CD4-positive, alpha-beta T cell (primary cell): ENCODE measurements around the gene MYO1D. TPM values are rescaled to one million over a fixed set of nuclear protein-coding genes. Genes with fewer than 3 reads are reported as not detected.

ENCODE experiments used
- ATAC-seq: fragments of 200-7000 bp; cut with Tn5 transposase; one replicate; pipeline ENCODE4 v1.10.0; 2022; ENCODE audit warnings: mild to moderate bottlenecking; ENCODE audit not compliant: poor library complexity
- CTCF ChIA-PET: fragments of 350-600 bp; sonication (Branson Sonifier 250); formaldehyde crosslinking; loops from one replicate; lab custom pipeline; 2021; ENCODE audit warnings: antibody characterized with exemption, inconsistent platforms; lab: Charles Lee
- POLR2A ChIA-PET: fragments of 350-600 bp; sonication (Branson Sonifier 250); formaldehyde crosslinking; loops from one replicate; lab custom pipeline; 2021; ENCODE audit warnings: antibody characterized with exemption, inconsistent platforms; lab: Charles Lee
- DNase-seq, 14 experiments: peaks; one replicate each; pipeline ENCODE4 v3.0.0-alpha.2; 2013 to 2020; ENCODE audit warnings: mixed read lengths in 2 of 14
- H3K27ac ChIP-seq, 2 donors: one replicate each; pipeline versions ENCODE4 v1.5.1 to v1.7.0; 2013; ENCODE audit warnings: low read length in 2 of 2, low read depth in 1 of 2, mild to moderate bottlenecking in 1 of 2
- H3K27me3 ChIP-seq, 2 experiments: 1 replicate in 1 of 2; 2 replicates in 1 of 2; pipeline versions ENCODE4 v1.6.1 to v1.7.0; 2013; ENCODE audit warnings: low read length in 2 of 2, control low read depth in 1 of 2, mild to moderate bottlenecking in 1 of 2, moderate library complexity in 1 of 2; ENCODE audit not compliant: insufficient read depth in 2 of 2, control insufficient read depth in 1 of 2
- H3K36me3 ChIP-seq: one replicate; pipeline ENCODE4 v1.6.1; 2013; ENCODE audit warnings: low read length, control low read depth; ENCODE audit not compliant: insufficient read depth
- H3K4me1 ChIP-seq: one replicate; pipeline ENCODE4 v1.6.1; 2013; ENCODE audit warnings: low read length, control low read depth; ENCODE audit not compliant: insufficient read depth
- H3K4me3 ChIP-seq: one replicate; pipeline ENCODE4 v1.5.1; 2013; ENCODE audit warnings: mild to moderate bottlenecking, low read length, moderate library complexity
- H3K9me3 ChIP-seq, 2 experiments: 1 replicate in 1 of 2; 2 replicates in 1 of 2; pipeline versions ENCODE4 v1.6.1 to v1.7.0; 2013; ENCODE audit warnings: low read length in 2 of 2, mild to moderate bottlenecking in 2 of 2, control low read depth in 1 of 2, moderate library complexity in 1 of 2; ENCODE audit not compliant: control insufficient read depth in 1 of 2, insufficient read depth in 1 of 2
- H3K27ac Mint-ChIP-seq: one replicate; pipeline ENCODE4 v1.8.0; 2020; ENCODE audit warnings: mixed read lengths
- H3K27me3 Mint-ChIP-seq: one replicate; pipeline ENCODE4 v1.8.0; 2021; ENCODE audit warnings: mixed read lengths
- H3K36me3 Mint-ChIP-seq: one replicate; pipeline ENCODE4 v1.8.0; 2021; ENCODE audit warnings: low read depth, mixed read lengths
- H3K4me1 Mint-ChIP-seq: one replicate; pipeline ENCODE4 v1.8.0; 2021; ENCODE audit warnings: low read depth, mixed read lengths
- H3K4me3 Mint-ChIP-seq: one replicate; pipeline ENCODE4 v1.8.0; 2020; ENCODE audit warnings: mild to moderate bottlenecking, mixed read lengths
- H3K9me3 Mint-ChIP-seq: one replicate; pipeline ENCODE4 v1.8.0; 2020; ENCODE audit warnings: mixed read lengths
- intact Hi-C, 2 experiments: fragments of 100-400 bp; cut with DNase I in 1 of 2; cut with micrococcal nuclease in 1 of 2; formaldehyde crosslinking; loops; one replicate each; pipeline versions ENCODE4 v1.15.1 to v1.9.0; 2023 to 2025; cut with DNase I, micrococcal nuclease
- total RNA-seq, 174 experiments: library from RNA in 2 of 174; stranded (reverse) in 2 of 174; gene quantifications; one replicate each; pipeline ENCODE4 v1.2.3 and lab custom pipeline; 2021 to 2026
- TF ChIP-seq, protein P1 (sequence below): fragments of 200-600 bp; IDR thresholded peaks from one replicate; pipeline ENCODE4 v1.8.0; 2022; ENCODE audit warnings: antibody characterized with exemption, mild to moderate bottlenecking

The MYO1D gene
- total RNA-seq, 2 experiments from 2014 or later, result 5.8 to 6.4 TPM

DNA sequence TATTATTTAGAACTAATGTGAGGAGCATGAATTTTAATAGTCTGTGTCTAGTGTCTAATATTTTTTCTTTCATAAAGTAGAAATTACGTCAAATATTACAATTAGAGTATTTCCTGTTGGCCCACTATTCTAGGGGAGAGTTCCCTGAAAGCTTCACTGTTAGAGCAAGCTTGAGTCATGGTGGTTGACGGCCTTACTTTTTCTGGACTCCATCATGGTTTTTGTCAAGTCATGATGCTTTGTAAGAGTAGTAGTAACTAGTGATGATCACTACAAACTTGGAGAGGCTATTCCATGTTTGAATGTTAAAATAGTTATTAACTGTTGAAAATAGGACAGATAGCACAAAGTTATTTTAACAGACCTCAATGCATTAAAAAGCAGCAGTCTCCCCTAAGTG, 431.0 kb downstream of the MYO1D start:
- no peaks in the 10 kb centered on the region for H3K9me3 Mint-ChIP-seq
- H3K4me3 Mint-ChIP-seq, result peak overlapping the region; percentile 90
- H3K27ac ChIP-seq, result no peak overlapping the region
- CTCF ChIA-PET, result interaction anchor here (3.1 kb wide), 1 partner anchor 40 kb away, joined by 21 read pairs; the partner anchor contains the start of gene CDK5R1
- DNase-seq, result peak in 2 of 14 experiments; percentile 18 to 35
- H3K4me1 Mint-ChIP-seq, result peaks cover 45% of the 10 kb centered on the region
- peak overlapping the region; percentile 92 for H3K4me3 ChIP-seq
- peak overlapping the region; percentile 18 for H3K27ac Mint-ChIP-seq
- H3K4me1 ChIP-seq, result peaks cover 17% of the 10 kb centered on the region
- no peaks in the 10 kb centered on the region for H3K27me3 ChIP-seq
- H3K36me3 ChIP-seq, result peaks cover 31% of the 10 kb centered on the region
- intact Hi-C loops, result loop anchor here in 1 of 2 experiments (5.0 to 10.0 kb wide), 2 partner anchors 431 to 511 kb away; partner anchors contain the start of genes MYO1D and SUZ12
- TF ChIP-seq, protein P1, sequence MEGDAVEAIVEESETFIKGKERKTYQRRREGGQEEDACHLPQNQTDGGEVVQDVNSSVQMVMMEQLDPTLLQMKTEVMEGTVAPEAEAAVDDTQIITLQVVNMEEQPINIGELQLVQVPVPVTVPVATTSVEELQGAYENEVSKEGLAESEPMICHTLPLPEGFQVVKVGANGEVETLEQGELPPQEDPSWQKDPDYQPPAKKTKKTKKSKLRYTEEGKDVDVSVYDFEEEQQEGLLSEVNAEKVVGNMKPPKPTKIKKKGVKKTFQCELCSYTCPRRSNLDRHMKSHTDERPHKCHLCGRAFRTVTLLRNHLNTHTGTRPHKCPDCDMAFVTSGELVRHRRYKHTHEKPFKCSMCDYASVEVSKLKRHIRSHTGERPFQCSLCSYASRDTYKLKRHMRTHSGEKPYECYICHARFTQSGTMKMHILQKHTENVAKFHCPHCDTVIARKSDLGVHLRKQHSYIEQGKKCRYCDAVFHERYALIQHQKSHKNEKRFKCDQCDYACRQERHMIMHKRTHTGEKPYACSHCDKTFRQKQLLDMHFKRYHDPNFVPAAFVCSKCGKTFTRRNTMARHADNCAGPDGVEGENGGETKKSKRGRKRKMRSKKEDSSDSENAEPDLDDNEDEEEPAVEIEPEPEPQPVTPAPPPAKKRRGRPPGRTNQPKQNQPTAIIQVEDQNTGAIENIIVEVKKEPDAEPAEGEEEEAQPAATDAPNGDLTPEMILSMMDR, result no peak
- H3K36me3 Mint-ChIP-seq, result peaks cover 57% of the 10 kb centered on the region
- no peak for ATAC-seq
- POLR2A ChIA-PET, result interaction anchor here (2.2 kb wide), 1 partner anchor 40 kb away, joined by 21 read pairs; the partner anchor contains the start of gene CDK5R1
- H3K27me3 Mint-ChIP-seq, result no peaks in the 10 kb centered on the region
- H3K9me3 ChIP-seq, result no peaks in the 10 kb centered on the region

DNA sequence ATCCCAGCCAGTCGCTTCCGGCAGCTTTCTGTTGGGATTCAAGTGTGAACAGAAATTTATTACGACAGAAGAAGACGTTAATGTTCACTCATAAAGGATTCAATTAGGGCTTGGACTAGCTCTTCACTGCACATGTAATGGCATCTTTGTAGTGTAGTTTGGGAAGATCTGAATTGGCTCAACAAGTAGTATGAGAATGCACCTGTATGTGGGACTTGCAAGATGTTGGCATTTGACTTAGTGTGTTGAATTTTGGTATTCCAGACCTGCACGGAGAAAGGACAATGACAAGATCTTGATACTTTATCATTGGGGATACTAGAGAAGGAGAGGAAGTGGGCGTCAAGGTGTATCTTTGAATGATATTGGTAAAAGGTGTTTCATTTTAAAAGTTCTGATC, 431.4 kb downstream of the MYO1D start:
- peaks cover 40% of the 10 kb centered on the region for H3K4me1 Mint-ChIP-seq
- peak overlapping the region; percentile 18 for H3K27ac Mint-ChIP-seq
- ChIA-PET POLR2A (interaction anchor here (1.4 to 2.2 kb wide), 3 partner anchors 8 to 105 kb away, joined by 6 to 21 read pairs (median 10); partner anchors contain the start of gene CDK5R1), CTCF (interaction anchor here (1.7 to 3.1 kb wide), 3 partner anchors 18 to 94 kb away, joined by 5 to 37 read pairs (median 21); partner anchors contain the start of gene CDK5R1)
- Histone ChIP-seq H3K4me1 (peaks cover 17% of the 10 kb centered on the region), H3K9me3 (no peaks in the 10 kb centered on the region), H3K4me3 (peak overlapping the region; percentile 92), H3K27me3 (no peaks in the 10 kb centered on the region), H3K27ac (no peak overlapping the region), H3K36me3 (peaks cover 28% of the 10 kb centered on the region)
- TF ChIP-seq, protein P1, result no peak
- ATAC-seq (no peak), DNase-seq (no peak)
- intact Hi-C loops, result loop anchor here in 1 of 2 experiments (5.0 to 10.0 kb wide), 2 partner anchors 432 to 511 kb away; partner anchors contain the start of genes MYO1D and SUZ12
- H3K36me3 Mint-ChIP-seq, result peaks cover 52% of the 10 kb centered on the region
- H3K9me3 Mint-ChIP-seq, result no peaks in the 10 kb centered on the region
- H3K27me3 Mint-ChIP-seq, result no peaks in the 10 kb centered on the region
- peak overlapping the region; percentile 90 for H3K4me3 Mint-ChIP-seq

DNA sequence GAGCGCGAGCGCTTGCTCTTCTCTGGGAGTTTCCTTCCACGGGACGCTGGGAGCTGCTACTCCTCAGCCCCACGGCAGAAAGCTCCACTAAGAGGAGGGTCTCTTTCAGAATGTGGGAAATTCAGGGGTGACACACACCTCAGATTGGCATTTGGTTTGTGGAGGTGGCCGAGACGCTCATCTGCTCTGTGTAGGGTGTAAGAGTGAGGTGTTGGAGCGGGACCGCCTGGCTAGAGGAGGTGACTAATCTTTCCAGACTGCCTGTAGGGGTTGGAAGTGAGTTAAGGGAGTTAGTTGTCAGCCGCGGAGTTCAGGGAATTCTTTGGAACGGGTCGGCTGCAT, 431.9 kb downstream of the MYO1D start:
- Mint-ChIP-seq H3K4me3 (peak overlapping the region; percentile 90), H3K27me3 (no peaks in the 10 kb centered on the region), H3K9me3 (no peaks in the 10 kb centered on the region), H3K27ac (peak overlapping the region; percentile 18), H3K4me1 (peaks cover 39% of the 10 kb centered on the region), H3K36me3 (peaks cover 50% of the 10 kb centered on the region)
- Histone ChIP-seq H3K9me3 (no peaks in the 10 kb centered on the region), H3K4me3 (peak overlapping the region; percentile 92), H3K27ac (peak overlapping the region; percentile 46 to 63), H3K27me3 (no peaks in the 10 kb centered on the region), H3K36me3 (peaks cover 27% of the 10 kb centered on the region), H3K4me1 (peaks cover 17% of the 10 kb centered on the region)
- ChIA-PET POLR2A (interaction anchor here (1.3 to 2.2 kb wide), 6 partner anchors 9 to 432 kb away, joined by 4 to 21 read pairs (median 6); partner anchors contain the start of genes CDK5R1 and MYO1D), CTCF (interaction anchor here (0.7 to 3.1 kb wide), 7 partner anchors 18 to 433 kb away, joined by 3 to 37 read pairs (median 5); partner anchors contain the start of genes CDK5R1, MYO1D and RHOT1)
- intact Hi-C loops, result loop anchor here in 1 of 2 experiments (5.0 to 10.0 kb wide), 2 partner anchors 432 to 510 kb away; partner anchors contain the start of genes MYO1D and SUZ12
- ATAC-seq (no peak), DNase-seq (peak in 7 of 14 experiments; percentile 2 to 56 (median 7))
- TF ChIP-seq, protein P1, result no peak
